GM18520 (cell line): ENCODE measurements around the gene RANBP17.
A peak's percentile ranks its signal among the peaks of the same experiment; 100 is the strongest.
"Not testable (repeated sequence)": the region's sequence is repeated elsewhere in the genome, so short reads cannot be mapped to it uniquely, and the experiment has no call there.

Experiments used
- ATAC-seq: cut with Tn5 transposase; IDR thresholded peaks from one replicate; pipeline ENCODE4 v1.9.1; 2021; ENCODE audit not compliant: unreplicated experiment

The RANBP17 gene

DNA sequence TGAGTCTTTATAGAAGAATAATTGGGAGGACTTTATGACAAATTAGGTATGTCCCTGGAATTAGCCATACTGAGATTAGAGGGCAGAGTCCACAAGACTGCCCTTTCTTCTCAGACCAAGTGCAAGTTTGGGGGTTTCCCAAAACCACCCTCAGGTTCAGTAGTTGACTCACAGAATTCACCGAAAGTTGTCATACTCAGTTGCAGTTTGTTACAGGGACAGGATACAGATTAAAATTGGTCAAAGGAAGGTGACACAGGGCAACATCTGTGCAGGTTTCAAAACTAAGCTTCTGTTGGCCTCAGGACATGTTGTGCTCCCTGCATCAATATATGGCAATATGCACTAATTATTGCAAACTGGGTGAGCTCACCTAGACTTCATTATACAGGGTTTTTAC is 3.8 kb downstream of the RANBP17 start:
- ATAC-seq = peak; percentile 92

- no peak for ATAC-seq
Observed at GRCh38 chr5:170867825-170868224, 6.0 kb downstream of the RANBP17 start.

DNA sequence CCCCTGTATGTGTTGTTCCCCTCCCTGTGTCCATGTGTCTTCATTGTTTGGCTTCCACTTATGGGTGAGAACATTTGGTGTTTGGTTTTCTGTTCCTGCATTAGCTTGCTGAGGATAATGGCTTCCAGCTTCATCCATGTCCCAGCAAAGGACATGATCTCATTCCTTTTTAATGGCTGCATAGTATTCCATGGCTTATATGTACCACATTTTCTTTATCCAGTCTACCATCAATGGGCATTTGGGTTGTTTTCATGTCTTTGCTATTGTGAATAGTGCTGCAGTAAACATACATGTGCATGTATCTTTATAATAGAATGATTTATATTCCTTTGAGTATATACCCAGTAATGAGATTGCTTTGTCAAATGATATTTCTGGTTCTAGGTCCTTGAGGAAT is 8.6 kb downstream of the RANBP17 start:
- not testable (repeated sequence) for ATAC-seq

- no peak for ATAC-seq
Observed at GRCh38 chr5:170874017-170874416, 12.2 kb downstream of the RANBP17 start.

DNA sequence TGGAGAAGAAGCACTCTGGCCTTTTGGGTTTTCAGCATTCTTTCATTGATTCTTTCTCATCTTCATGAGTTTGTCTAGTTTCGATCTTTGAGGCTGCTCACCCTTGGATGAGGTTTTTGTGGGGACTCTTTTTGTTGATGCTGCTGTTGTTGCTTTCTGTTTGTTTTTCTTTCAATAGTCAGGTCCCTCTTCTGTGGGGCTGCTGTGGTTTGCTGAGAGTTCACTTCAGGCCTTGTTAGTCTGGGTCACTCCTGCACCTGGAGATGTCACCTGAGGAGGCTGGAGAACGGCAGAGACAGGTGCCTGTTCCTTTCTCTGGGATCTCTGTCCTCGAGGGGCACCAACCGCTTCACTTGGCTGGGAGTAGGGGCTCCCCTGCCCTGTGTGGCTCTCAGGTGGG is 14.0 kb downstream of the RANBP17 start:
- ATAC-seq = no peak

GRCh38 chr5:170880084-170880483 is 18.3 kb downstream of the RANBP17 start:
- no peak for ATAC-seq

- no peak for ATAC-seq
Observed at GRCh38 chr5:170882345-170882744, 20.5 kb downstream of the RANBP17 start.

- no peak for ATAC-seq
Observed at GRCh38 chr5:170885256-170885655, 23.4 kb downstream of the RANBP17 start.

- no peak for ATAC-seq
Observed at GRCh38 chr5:170885809-170886208, 24.0 kb downstream of the RANBP17 start.

- ATAC-seq = no peak
Observed at GRCh38 chr5:170886210-170886894, 24.5 kb downstream of the RANBP17 start.

DNA sequence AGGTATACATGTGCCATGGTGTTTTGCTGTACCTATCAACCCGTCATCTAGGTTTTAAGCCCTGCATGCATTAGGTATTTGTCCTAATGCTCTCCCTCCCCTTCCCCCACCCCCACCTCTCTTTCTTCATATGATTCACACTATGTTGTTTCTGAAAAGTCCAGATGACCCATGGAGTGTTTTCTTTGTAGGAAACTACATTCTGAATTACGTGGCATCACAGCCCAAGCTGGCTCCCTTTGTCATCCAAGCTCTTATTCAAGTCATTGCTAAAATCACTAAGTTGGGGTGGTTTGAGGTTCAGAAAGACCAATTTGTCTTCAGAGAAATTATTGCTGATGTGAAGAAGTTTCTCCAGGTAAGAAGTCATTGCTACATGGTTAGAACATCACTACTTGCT is 30.4 kb downstream of the RANBP17 start:
- no peak for ATAC-seq

- no peak for ATAC-seq
Observed at GRCh38 chr5:170894665-170895064, 32.8 kb downstream of the RANBP17 start.

GRCh38 chr5:170896779-170897178 is 35.0 kb downstream of the RANBP17 start:
- ATAC-seq = no peak

- ATAC-seq = no peak
Observed at GRCh38 chr5:170903075-170903474, 41.3 kb downstream of the RANBP17 start.

DNA sequence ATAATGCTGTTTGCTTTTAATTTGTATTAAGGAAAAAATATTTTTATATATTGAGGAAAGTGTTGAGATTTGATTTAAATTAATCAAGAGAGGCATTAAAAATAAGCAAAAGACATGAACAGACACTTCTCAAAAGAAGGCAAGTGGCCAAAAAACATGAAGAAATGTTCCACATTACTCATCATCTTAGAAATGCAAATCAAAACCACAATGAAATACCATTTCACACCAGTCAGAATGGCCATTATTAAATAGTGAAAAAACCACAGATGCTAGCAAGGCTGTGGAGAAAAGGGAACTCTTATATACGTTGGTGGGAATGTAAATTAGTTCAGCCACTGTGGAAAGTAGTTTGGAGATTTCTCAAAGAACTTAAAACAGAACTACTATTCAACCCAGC is 45.9 kb downstream of the RANBP17 start:
- no peak for ATAC-seq

DNA sequence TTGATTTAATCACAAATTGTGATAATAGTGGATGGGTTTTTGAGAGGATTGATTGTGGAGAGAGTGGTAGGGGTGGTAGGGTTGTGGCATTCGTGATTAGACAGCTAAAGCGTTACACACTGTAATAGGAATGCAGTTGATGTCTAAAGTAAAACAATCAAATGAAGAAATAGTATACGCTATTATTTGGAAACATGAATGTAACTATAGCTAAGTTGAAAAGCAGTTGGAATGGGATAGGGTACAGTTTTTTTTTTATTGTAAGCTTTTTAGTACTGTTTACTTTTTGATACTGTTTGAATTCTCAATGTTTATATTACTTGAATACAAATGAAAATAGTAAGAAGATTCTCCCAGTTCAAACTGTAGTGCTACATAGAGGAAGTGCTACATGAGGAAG is 51.8 kb downstream of the RANBP17 start:
- no peak for ATAC-seq

DNA sequence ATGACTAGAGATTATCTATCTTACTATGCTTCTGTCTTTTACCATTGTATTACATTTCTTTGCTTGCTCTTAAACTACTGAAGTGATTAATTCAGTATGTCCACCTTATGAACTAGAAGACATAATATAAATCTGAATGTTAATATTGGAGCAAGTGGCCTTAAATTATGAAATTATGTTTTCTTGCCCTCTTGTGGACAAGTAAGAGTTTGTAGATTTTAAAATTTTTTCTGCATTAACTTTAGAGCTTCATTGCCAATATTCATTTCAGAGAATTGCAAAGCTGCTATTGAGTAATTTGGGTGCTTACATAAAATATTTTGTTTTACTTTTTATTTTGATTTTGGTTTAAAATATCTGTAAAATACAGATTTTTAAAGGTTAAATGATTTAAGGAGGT is 55.3 kb downstream of the RANBP17 start:
- no peak for ATAC-seq

DNA sequence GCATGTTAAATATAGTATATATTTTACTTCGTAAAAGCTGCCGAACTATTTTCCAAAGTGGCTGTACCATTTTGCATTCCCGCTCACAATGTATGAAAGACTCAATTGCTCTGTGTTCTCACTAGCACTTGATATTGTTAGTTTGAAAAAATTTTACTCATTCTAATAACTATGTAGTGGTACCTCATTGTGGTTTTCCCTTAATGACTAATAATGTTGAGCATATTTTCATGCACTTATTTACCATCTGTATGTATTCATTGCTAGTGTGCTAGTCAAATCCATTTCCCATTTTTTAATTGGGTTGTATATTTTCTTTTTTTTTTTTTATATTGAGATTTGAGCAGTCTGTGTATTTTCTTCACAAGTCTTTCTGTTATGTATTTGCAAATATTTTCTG is 58.4 kb downstream of the RANBP17 start:
- ATAC-seq = no peak

DNA sequence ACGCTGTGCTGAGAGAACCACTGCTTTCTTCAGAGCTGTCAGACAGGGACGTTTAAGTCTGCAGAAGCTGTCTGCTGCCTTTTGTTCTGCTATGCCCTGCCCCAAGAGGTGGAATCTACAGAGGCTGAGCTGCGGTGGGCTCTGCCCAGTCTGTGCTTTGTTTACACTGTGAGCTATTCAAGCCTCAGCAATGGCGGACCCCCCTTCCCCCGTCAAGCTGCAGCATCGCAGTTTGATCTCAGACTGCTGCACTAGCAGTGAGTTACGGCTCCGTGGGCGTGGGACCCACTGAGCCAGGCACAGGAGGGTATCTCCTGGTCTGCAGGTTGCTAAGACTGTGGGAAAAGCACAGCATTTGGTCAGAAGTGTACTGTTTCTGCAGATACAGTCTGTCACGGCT is 60.5 kb downstream of the RANBP17 start:
- ATAC-seq = not testable (repeated sequence)

GRCh38 chr5:170923910-170924620 is 62.2 kb downstream of the RANBP17 start:
- no peak for ATAC-seq

- not testable (repeated sequence) for ATAC-seq
Observed at GRCh38 chr5:170935534-170936218, 73.9 kb downstream of the RANBP17 start.

DNA sequence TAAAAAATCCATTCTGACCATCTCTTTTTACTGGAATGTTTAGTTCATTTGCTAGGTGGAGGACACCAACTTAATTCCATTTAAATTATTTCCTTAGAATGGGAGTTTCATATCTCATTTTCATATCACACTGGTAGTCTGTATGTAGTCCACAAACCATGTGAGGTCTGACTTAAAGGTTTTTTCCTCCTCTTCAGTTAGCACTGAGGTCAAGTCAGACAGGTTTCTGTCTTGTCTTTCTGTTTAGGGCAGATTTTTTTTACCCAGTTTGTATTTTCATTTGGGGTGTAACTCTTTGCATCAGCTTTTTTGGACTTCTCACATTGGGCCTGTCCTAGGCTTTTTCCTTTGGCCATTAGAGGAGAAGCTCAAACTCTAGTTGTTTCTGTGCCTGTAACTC is 75.3 kb downstream of the RANBP17 start:
- no peak for ATAC-seq
